HPDE6-E6E7 (cell line): ENCODE data around the gene GID4.

Experiments used
- DNase-seq: peaks from one replicate; pipeline ENCODE4 v3.0.0; 2011; ENCODE audit warnings: missing footprints; ENCODE audit errors: extremely low spot score

GID4 gene

DNA sequence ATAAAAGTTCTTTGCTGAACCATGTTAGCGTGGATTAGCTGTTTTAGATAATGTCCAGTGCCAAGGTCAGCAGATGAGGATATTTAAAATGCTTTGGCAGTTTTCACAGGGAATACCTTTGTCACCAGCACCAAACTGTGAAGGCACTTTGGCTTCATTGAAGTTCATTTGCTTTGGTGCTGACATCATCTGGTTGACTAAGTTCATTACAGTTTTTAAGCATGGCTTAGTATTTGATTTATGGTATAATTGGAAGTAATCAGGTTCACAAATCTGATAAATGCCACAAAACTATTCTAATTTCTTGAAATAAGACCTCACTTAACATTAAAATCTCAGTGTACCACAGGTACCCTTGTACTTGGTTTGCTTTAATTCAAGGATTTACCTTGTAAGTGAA, 4.3 kb downstream of the GID4 start:
- no peak for DNase-seq

- no peak for DNase-seq
Measured at GRCh38 chr17:18044609-18045008, 5.4 kb downstream of the GID4 start.

GRCh38 chr17:18045691-18046350, 6.6 kb downstream of the GID4 start:
- no peak for DNase-seq

- DNase-seq: no peak
Measured at GRCh38 chr17:18055597-18055996, 16.4 kb downstream of the GID4 start.

- no peak for DNase-seq
Measured at GRCh38 chr17:18056214-18056613, 17.0 kb downstream of the GID4 start.

- DNase-seq: no peak
Measured at GRCh38 chr17:18059283-18059682, 20.1 kb downstream of the GID4 start.

GRCh38 chr17:18064053-18064452, 24.8 kb downstream of the GID4 start:
- no peak for DNase-seq

DNA sequence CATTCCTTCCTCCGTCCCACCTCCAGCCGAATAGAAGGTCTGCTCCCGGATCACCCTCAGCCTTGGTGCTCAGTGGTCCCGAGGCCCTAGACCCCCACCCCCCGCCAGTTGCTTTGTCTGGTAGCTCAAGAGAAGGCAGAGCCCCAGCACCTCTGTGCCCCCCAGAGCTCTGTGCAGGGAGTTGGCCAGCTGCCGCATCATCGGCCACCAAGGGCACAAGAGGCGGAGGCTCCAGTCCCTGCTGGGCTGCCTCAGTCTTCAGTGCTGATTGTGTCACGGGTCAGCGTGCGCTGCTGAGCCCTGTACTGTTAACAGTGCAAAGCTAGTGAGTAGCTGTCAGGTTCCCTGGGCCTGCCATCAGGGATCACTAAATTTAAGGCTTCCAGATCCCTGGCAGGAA, 26.3 kb downstream of the GID4 start:
- DNase-seq: no peak

DNA sequence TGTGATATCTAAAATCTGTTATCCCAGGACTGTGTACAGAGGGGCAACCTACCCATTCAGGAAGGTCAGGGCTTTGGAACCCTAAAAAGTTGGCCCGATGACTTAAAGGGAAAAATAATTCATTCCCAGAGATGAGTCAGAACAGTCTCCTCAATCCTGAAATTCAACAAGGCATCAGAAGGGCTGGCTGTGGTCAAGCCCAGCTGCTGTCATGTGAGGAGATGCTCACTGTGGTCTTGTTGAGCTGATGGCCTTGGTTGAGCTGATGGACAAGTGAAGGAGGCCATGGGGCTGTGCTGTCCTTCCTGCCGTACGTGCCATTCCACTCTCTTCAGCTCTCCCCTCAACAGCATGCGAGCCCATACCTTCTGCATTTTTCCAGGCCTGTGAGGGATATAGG, 27.7 kb downstream of the GID4 start:
- no peak for DNase-seq

DNA sequence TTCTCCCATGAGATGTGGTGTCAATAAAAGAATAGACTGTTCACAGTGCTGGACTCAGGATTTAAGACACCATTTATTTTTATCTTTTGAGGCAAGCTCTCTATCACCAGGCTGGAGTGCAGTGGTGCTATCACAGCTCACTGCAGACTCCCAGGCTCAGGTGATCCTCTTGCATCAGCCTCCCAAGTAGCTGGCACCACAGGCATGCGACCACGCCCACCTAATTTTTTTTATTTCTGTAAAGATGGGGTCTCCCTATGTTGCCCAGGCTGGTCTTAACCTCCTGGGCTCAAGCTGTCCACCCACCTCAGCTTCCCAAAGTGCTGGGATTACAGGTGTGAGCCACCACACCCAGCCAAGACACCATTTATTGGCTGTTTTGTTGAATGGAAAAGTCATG, 29.9 kb downstream of the GID4 start:
- no peak for DNase-seq

- no peak for DNase-seq
Measured at GRCh38 chr17:18070861-18071340, 31.7 kb downstream of the GID4 start.

- no peak for DNase-seq
Measured at GRCh38 chr17:18071751-18072150, 32.5 kb downstream of the GID4 start.

GRCh38 chr17:18074566-18075272, 35.5 kb downstream of the GID4 start:
- DNase-seq: no peak

GRCh38 chr17:18076936-18077335, 37.7 kb downstream of the GID4 start:
- DNase-seq: no peak

DNA sequence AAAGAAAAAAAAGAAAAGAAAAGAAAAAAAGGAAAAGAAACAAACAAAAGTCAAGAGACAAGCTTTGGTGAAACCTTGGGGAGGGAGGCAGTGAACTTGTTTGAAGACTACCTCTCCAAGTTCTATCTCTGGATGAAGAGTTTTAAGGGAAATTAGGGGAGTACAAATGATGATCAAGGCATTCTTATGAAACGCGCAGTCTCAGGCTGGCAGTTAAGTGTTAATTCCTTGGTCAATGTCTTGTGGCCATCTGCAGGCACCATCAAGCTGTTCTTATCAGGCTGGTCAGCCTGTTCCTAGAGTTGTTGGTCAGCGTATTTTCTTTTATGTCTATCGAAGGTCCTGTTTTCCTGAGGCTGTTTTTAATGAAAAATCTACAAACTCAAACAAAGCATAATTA, 40.3 kb downstream of the GID4 start:
- no peak for DNase-seq

- no peak for DNase-seq
Measured at GRCh38 chr17:18084256-18084655, 45.0 kb downstream of the GID4 start.

DNA sequence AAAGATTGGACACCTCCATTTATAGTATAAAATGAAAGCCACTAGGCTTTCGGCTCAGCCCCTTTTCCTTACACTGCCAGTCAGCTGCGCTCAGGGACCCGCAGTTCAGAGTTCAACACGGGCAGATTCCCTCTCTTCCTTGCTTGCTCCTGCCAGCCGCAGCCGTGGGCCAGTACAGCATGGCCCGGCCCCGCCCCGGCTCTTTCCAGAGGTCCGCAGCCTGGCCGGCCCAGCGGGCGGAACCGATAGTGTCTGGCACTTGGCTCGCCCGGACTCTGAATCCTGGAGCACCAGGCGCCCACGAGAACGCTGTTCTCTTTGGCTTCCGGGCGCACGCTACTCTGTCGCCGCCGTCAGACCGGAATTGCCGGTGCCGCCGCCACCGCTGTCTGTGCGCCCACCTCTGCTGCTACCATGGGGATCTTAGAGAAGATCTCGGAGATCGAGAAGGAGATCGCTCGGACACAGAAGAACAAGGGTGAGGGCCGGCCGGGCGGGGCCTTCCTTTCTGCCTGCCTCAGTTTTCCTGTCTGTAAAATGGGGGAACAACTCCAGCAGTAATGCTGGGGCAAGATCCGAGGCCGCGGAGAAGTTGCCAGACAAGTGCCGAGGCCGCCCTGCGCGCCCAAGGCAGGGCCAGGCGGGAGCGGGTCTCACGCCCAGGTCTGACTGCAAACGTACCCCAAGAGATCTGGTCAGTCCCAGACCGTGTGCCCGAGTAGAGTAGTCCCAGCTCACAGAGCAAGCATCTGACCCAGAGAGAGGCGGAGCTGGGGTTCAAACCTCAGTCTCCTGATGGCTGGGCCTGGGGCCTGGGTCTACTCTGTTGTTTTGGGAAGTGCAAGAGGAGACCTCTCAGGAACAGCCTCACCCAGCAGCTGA, 48.6 kb downstream of the GID4 start, which contains the start of gene DRG2:
DRG2 (plus strand) TSS at position 339 of the 882 bp plus-strand sequence; CDS start at position 415, 76 bp downstream.
- DNase-seq: peak; percentile 89

DNA sequence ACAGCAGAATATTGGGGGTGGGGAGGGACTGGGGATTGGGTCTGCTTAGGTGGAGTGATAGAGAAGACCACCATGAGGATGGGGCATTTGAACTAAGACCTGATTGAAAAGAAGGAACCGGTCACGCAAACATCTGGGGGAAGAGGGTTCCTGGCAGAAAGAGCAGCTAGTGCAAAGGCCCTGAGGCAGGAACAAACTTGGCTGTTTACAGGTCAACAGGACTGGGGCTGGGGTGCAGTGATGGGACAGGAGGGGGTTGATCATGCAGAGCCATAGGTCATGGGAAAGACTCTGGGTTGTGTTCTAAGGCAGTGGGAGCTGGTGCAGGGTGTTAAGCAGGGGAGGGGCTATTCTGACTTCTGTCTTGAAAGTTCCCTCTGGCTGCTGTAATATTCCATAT, 50.4 kb downstream of the GID4 start:
- no peak for DNase-seq

DNA sequence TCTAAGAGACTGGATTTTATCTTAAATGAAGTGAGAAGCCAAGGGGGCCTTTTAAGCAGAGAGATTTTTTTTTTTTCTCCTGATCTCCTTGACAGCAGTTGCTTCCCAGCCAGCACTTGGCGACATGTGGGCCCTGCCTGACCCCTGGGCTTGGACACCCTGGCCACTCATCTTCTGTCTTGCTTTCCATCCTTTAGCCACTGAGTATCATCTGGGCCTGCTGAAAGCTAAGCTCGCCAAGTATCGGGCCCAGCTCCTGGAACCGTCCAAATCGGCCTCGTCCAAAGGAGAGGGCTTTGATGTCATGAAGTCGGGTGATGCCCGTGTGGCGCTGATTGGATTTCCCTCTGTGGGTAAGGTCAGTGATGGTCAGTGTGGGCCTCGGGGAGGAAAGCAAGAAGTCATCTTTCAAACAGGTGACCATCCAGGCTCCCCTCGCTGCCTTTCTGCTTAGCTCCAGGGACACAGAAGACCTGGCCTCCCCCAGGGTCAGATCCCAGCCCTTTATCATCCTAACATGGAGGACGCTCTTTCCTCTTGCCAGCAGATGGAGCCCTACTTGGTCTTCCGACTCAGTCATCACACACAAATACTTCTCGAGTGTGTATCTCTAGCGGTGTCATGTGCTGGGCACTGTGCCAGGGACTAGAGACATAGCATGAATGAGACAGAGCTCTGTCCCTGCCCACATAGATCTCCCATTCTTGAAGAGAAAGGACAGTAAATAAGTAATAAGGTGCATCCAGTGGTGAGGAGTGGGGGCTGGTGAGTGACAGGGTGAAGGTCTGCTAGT, 54.6 kb downstream of the GID4 start:
- DNase-seq: no peak

DNA sequence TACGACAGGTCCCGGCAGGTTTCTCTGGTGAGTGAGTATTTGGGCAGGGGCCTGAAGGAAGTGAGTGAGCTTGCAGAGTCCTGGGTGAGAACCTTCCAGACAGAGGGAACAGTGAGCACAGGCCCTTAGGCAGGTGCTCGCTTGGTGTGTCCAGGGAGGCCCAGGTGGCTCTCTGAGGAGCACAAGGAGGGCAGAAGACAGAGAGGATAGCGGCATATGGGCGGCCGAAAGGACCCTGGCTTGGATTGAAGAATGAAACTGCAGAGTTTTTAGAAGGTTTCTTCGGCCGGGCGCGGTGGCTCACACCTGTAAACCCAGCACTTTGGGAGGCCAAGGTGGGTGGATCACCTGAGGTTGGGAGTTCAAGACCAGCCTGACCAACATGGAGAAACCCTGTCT, 55.2 kb downstream of the GID4 start:
- no peak for DNase-seq

DNA sequence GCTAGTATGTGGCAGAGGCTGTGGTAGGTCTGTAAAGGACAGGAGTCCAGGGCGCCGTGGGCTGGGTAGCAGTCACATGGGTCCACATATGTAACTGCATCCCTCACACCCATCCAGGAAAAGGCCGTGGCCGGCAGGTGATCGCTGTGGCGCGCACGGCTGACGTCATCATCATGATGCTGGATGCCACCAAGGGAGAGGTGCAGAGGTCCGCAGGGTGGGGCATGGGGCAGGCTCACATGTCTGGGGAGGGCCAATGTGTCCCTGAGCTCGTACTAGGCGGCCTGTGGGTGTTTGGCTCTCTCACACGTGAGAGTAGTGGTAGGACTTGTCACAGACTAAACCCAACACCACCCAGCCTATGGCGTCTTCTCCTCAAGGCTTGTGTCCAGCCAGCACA, 60.3 kb downstream of the GID4 start:
- no peak for DNase-seq

GRCh38 chr17:18100616-18101015, 61.4 kb downstream of the GID4 start:
- no peak for DNase-seq
